ENCODE measurements around the gene RBM19. TPM values are rescaled to one million over a fixed set of nuclear protein-coding genes. Genes with fewer than 3 reads are reported as not detected.

RBM19 gene
- total RNA-seq, 1 experiment from 2014 or later: 29.2 TPM

DNA sequence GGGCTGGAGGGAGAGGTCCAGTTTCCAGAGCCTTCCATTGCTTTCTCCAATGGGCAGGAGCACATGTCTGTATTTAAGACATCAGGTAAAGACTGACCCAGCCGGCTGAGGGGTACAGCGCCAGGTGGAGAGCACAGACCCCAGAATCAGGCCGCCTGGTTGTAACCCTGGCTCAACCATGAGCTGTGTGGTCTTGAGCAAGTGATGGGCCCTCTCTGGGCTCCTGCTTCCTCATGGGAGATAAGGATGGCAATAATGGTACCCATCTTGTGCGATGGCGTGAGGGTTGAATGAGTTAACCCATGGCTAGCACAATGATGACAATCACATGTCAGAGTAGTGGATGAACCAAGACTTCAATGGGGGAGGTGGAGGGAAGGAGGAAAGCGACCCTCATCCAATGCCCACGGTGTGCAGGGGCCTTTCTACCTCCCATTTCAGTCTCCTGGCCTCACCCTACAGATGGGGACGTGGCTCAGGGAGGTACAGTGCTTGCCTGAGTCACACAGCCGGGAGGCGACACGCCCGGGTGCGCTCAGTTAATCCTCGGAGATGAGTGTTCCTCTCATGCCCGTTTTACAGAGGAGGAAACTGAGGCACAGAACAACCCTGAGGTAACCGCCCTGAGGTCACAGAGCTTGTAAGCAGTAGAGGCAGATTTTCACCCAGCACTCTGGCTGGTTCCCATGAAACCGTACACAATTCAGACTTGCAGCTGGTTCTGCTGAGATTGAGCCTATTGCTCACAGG lies 163.9 kb downstream of the RBM19 start:
- Mint-ChIP-seq H3K36me3 (ENCODE audit: insufficient read depth, unreplicated experiment) (no peaks in the 10 kb centered on the region), H3K9me3 (ENCODE audit: unreplicated experiment) (no peaks in the 10 kb centered on the region), H3K4me1 (ENCODE audit: insufficient read depth, unreplicated experiment) (no peaks in the 10 kb centered on the region), H3K4me3 (ENCODE audit: unreplicated experiment) (no peak overlapping the region), H3K27me3 (ENCODE audit: insufficient read depth, unreplicated experiment) (no peaks in the 10 kb centered on the region), H3K27ac (ENCODE audit: low read depth, unreplicated experiment) (no peak overlapping the region)
- no TSS peak for BruUV-seq (replicated peaks)
- DNase-seq (ENCODE audit: unreplicated experiment): no peak
- ChIA-PET POLR2A (no interaction called here), CTCF (no interaction called here)
- TF ChIP-seq, protein P1, sequence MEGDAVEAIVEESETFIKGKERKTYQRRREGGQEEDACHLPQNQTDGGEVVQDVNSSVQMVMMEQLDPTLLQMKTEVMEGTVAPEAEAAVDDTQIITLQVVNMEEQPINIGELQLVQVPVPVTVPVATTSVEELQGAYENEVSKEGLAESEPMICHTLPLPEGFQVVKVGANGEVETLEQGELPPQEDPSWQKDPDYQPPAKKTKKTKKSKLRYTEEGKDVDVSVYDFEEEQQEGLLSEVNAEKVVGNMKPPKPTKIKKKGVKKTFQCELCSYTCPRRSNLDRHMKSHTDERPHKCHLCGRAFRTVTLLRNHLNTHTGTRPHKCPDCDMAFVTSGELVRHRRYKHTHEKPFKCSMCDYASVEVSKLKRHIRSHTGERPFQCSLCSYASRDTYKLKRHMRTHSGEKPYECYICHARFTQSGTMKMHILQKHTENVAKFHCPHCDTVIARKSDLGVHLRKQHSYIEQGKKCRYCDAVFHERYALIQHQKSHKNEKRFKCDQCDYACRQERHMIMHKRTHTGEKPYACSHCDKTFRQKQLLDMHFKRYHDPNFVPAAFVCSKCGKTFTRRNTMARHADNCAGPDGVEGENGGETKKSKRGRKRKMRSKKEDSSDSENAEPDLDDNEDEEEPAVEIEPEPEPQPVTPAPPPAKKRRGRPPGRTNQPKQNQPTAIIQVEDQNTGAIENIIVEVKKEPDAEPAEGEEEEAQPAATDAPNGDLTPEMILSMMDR (IDR thresholded peaks at IDR 0.05; ENCODE audit: unreplicated experiment): no peak
- intact Hi-C loops (cut with micrococcal nuclease): no loop called here

DNA sequence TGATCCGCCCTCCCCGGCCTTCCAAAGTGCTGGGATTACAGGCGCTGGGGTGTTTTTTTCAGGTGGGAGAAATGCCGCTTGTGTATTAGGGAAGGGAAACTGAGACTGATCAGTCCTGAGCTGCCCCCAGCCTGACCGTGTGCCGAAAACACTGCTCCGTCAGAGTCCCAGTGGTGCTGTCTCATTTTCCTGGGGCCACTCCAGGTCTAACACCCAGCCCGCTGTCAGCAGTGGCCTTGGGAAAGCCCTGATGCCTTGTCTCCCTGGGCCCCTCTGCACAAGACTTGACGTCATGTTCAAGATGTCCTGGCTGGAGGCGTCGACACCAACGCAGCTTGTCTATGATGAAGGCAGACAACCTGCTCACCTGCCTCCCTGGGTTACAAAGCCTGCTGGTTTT lies 165.9 kb downstream of the RBM19 start:
- H3K4me3 Mint-ChIP-seq (ENCODE audit: unreplicated experiment): no peak overlapping the region
- no peaks in the 10 kb centered on the region for H3K36me3 Mint-ChIP-seq (ENCODE audit: insufficient read depth, unreplicated experiment)
- no peaks in the 10 kb centered on the region for H3K27me3 Mint-ChIP-seq (ENCODE audit: insufficient read depth, unreplicated experiment)
- no peaks in the 10 kb centered on the region for H3K9me3 Mint-ChIP-seq (ENCODE audit: unreplicated experiment)
- no peaks in the 10 kb centered on the region for H3K4me1 Mint-ChIP-seq (ENCODE audit: insufficient read depth, unreplicated experiment)
- TF ChIP-seq, protein P1 (IDR thresholded peaks at IDR 0.05; ENCODE audit: unreplicated experiment): no peak
- DNase-seq (ENCODE audit: unreplicated experiment): no peak
- no peak overlapping the region for H3K27ac Mint-ChIP-seq (ENCODE audit: low read depth, unreplicated experiment)
- intact Hi-C loops (cut with micrococcal nuclease): no loop called here
- no TSS peak for BruUV-seq (replicated peaks)
- ChIA-PET POLR2A (no interaction called here), CTCF (interaction anchor here (0.7 to 1.2 kb wide), 2 partner anchors 34 to 445 kb away, joined by 4 to 5 read pairs; no protein-coding TSS in a partner anchor)

DNA sequence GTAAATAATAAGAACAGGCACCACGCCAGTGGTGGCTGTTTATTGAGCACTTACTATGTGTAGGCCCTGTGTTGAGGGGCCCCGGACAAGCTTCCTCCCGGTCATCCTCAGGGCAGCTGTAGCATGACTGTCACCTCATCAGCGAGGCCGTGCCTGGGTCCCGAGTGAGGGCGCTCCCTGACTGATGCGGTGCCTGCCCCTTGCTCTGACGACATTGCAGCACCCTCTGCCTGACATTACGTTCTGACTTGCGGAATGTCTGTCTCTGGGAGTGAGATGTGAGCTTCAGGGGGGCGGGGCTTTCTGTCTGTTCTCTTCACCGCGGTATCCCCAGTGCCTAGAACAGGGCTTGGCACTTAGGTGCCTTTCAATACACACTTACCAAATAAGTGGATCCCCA lies 167.6 kb downstream of the RBM19 start:
- Mint-ChIP-seq H3K4me3 (ENCODE audit: unreplicated experiment) (no peak overlapping the region), H3K4me1 (ENCODE audit: insufficient read depth, unreplicated experiment) (no peaks in the 10 kb centered on the region), H3K27me3 (ENCODE audit: insufficient read depth, unreplicated experiment) (peaks cover 5% of the 10 kb centered on the region), H3K9me3 (ENCODE audit: unreplicated experiment) (no peaks in the 10 kb centered on the region), H3K27ac (ENCODE audit: low read depth, unreplicated experiment) (no peak overlapping the region), H3K36me3 (ENCODE audit: insufficient read depth, unreplicated experiment) (no peaks in the 10 kb centered on the region)
- intact Hi-C loops (cut with micrococcal nuclease): no loop called here
- no peak for DNase-seq (ENCODE audit: unreplicated experiment)
- no TSS peak for BruUV-seq (replicated peaks)
- POLR2A ChIA-PET: no interaction called here
- TF ChIP-seq, protein P1 (IDR thresholded peaks at IDR 0.05; ENCODE audit: unreplicated experiment): no peak
- CTCF ChIA-PET: interaction anchor here (0.6 to 1.0 kb wide), 4 partner anchors 25 to 115 kb away, joined by 3 to 6 read pairs (median 4); no protein-coding TSS in a partner anchor

DNA sequence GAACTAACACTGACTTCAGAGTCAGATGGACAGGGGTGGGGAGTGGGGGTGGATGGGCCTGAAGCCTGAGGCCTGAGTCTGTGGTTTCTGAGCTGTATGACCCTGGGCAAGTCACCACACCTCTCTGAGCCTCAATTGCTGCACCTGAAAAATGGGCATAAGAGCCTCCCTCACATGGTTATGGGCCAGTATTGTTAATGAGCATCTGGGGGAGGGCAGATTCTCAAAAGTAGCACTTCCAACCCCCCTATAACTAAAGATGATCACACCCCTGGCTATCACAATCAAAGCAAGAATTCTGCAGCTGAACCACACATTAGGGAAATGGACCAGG lies 168.6 kb downstream of the RBM19 start:
- Mint-ChIP-seq H3K4me3 (ENCODE audit: unreplicated experiment) (no peak overlapping the region), H3K27ac (ENCODE audit: low read depth, unreplicated experiment) (no peak overlapping the region), H3K36me3 (ENCODE audit: insufficient read depth, unreplicated experiment) (no peaks in the 10 kb centered on the region), H3K9me3 (ENCODE audit: unreplicated experiment) (no peaks in the 10 kb centered on the region), H3K4me1 (ENCODE audit: insufficient read depth, unreplicated experiment) (no peaks in the 10 kb centered on the region), H3K27me3 (ENCODE audit: insufficient read depth, unreplicated experiment) (peaks cover 15% of the 10 kb centered on the region)
- TF ChIP-seq, protein P1 (IDR thresholded peaks at IDR 0.05; ENCODE audit: unreplicated experiment): no peak
- DNase-seq (ENCODE audit: unreplicated experiment): no peak
- POLR2A ChIA-PET: no interaction called here
- no TSS peak for BruUV-seq (replicated peaks)
- intact Hi-C loops (cut with micrococcal nuclease): no loop called here
- CTCF ChIA-PET: interaction anchor here (1.0 kb wide), 1 partner anchor 26 kb away, joined by 3 read pairs; no protein-coding TSS in a partner anchor
